ENCODE measurements around the gene CDX1.

CDX1 gene

DNA sequence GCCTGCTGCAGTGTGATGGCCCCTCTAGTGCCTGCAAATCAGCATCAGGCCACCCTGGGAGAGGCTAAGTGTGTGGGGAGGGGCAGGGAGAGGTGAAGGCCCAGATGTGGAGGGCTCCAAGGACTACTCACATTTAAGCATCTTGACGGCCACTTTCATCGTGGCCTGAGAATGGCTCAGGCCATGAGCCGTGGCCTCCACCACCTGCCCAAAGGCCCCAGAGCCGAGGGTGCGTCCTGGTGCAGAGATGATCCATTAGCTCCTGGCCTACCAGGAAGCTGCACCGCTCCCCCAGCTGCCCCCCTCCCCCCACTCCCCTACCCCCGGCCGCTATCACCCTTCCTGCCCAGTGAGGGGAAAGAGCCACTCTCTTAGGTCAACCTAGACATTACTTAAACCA lies 42.0 kb upstream of the CDX1 start:
- Histone ChIP-seq H2BK120ac (ENCODE audit: low read depth, low read length) (no peak overlapping the region), H3K4ac (ENCODE audit: low read length) (no peak overlapping the region), H3K4me3 (ENCODE audit: low read length in 2 of 2) (no peak overlapping the region), H2BK5ac (ENCODE audit: low read length) (no peak overlapping the region), H3K9me3 (replicated peaks in 1 of 2; ENCODE audit: control insufficient read depth in 2 of 2, insufficient read depth in 1 of 2, low read depth in 1 of 2, low read length in 2 of 2) (no peaks in the 10 kb centered on the region), H4K91ac (ENCODE audit: low read depth, low read length, poor library complexity) (no peak overlapping the region), H3K23ac (ENCODE audit: low read depth, low read length, poor library complexity) (peak overlapping the region; percentile 18), H4K8ac (ENCODE audit: low read depth, low read length) (no peak overlapping the region), H3K27me3 (ENCODE audit: control insufficient read depth in 3 of 3, insufficient read depth in 3 of 3, low read depth in 1 of 3, low read length in 3 of 3) (no peaks in the 10 kb centered on the region), H3K14ac (ENCODE audit: low read length) (no peak overlapping the region), H3K4me1 (ENCODE audit: control insufficient read depth in 2 of 2, insufficient read depth in 1 of 2, low read depth in 1 of 2, low read length in 2 of 2) (peaks cover 0 to 5% of the 10 kb centered on the region in 2 donors), H2BK15ac (ENCODE audit: low read length) (no peak overlapping the region), H3K9ac (ENCODE audit: low read depth, low read length, poor library complexity) (no peak overlapping the region), H3K18ac (ENCODE audit: low read length) (no peak overlapping the region), H3K36me3 (replicated peaks in 1 of 2; ENCODE audit: control insufficient read depth in 2 of 2, insufficient read depth in 2 of 2, low read length in 2 of 2) (peaks cover 0 to 3% of the 10 kb centered on the region in 2 donors), H2BK12ac (ENCODE audit: low read length) (no peak overlapping the region), H3K27ac (replicated peaks; ENCODE audit: low read length) (no peak overlapping the region), H2AFZ (ENCODE audit: low read length) (no peak overlapping the region), H2AK5ac (ENCODE audit: low read depth, low read length) (no peak overlapping the region), H3K4me2 (ENCODE audit: insufficient read depth, low read length, poor library complexity, severe bottlenecking) (no peak overlapping the region), H3K79me1 (ENCODE audit: low read depth, low read length) (no peaks in the 10 kb centered on the region)
- WGBS, 2 donors (ENCODE audit: extremely low coverage in 2 of 2, insufficient read length in 2 of 2, insufficient replicate concordance in 1 of 2), result no CpG with 5 or more reads among the region's 8 CpGs
- no peak for DNase-seq (ENCODE audit: low spot score)

DNA sequence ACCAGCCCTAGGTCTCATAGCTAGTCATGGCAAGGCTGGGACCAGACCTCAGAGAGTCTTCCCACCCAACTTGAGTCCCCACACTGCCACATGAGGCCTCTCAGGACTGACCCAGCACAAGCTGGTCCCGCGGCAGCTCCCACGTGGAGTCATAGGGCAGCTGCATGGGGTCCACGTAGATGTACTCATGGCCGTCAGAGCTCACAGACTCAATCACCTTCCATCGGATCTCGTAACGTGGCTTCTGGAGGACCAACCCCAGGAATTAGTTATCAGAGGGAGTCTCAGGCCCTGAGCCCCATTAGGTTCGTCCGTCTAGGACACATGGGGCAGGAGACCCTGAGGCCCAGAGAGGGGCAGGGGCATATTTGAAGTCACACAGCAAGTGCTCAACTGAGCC lies 41.2 kb upstream of the CDX1 start:
- Histone ChIP-seq H3K4me1 (ENCODE audit: control insufficient read depth in 2 of 2, insufficient read depth in 1 of 2, low read depth in 1 of 2, low read length in 2 of 2) (peaks cover 2 to 8% of the 10 kb centered on the region in 2 donors), H2BK15ac (ENCODE audit: low read length) (no peak overlapping the region), H3K18ac (ENCODE audit: low read length) (no peak overlapping the region), H2AFZ (ENCODE audit: low read length) (no peak overlapping the region), H3K27me3 (ENCODE audit: control insufficient read depth in 3 of 3, insufficient read depth in 3 of 3, low read depth in 1 of 3, low read length in 3 of 3) (no peaks in the 10 kb centered on the region), H3K4me3 (ENCODE audit: low read length in 2 of 2) (no peak overlapping the region), H2BK120ac (ENCODE audit: low read depth, low read length) (no peak overlapping the region), H2BK12ac (ENCODE audit: low read length) (no peak overlapping the region), H3K23ac (ENCODE audit: low read depth, low read length, poor library complexity) (no peak overlapping the region), H3K4me2 (ENCODE audit: insufficient read depth, low read length, poor library complexity, severe bottlenecking) (no peak overlapping the region), H3K79me1 (ENCODE audit: low read depth, low read length) (no peaks in the 10 kb centered on the region), H3K27ac (replicated peaks; ENCODE audit: low read length) (no peak overlapping the region), H2AK5ac (ENCODE audit: low read depth, low read length) (no peak overlapping the region), H2BK5ac (ENCODE audit: low read length) (no peak overlapping the region), H4K8ac (ENCODE audit: low read depth, low read length) (no peak overlapping the region), H3K9me3 (replicated peaks in 1 of 2; ENCODE audit: control insufficient read depth in 2 of 2, insufficient read depth in 1 of 2, low read depth in 1 of 2, low read length in 2 of 2) (no peaks in the 10 kb centered on the region), H3K14ac (ENCODE audit: low read length) (no peak overlapping the region), H3K36me3 (replicated peaks in 1 of 2; ENCODE audit: control insufficient read depth in 2 of 2, insufficient read depth in 2 of 2, low read length in 2 of 2) (peaks cover 0 to 3% of the 10 kb centered on the region in 2 donors), H3K4ac (ENCODE audit: low read length) (no peak overlapping the region), H3K9ac (ENCODE audit: low read depth, low read length, poor library complexity) (no peak overlapping the region), H4K91ac (ENCODE audit: low read depth, low read length, poor library complexity) (no peak overlapping the region)
- DNase-seq (ENCODE audit: low spot score), result no peak
- WGBS, 2 donors (ENCODE audit: extremely low coverage in 2 of 2, insufficient read length in 2 of 2, insufficient replicate concordance in 1 of 2), result no CpG with 5 or more reads among the region's 10 CpGs

DNA sequence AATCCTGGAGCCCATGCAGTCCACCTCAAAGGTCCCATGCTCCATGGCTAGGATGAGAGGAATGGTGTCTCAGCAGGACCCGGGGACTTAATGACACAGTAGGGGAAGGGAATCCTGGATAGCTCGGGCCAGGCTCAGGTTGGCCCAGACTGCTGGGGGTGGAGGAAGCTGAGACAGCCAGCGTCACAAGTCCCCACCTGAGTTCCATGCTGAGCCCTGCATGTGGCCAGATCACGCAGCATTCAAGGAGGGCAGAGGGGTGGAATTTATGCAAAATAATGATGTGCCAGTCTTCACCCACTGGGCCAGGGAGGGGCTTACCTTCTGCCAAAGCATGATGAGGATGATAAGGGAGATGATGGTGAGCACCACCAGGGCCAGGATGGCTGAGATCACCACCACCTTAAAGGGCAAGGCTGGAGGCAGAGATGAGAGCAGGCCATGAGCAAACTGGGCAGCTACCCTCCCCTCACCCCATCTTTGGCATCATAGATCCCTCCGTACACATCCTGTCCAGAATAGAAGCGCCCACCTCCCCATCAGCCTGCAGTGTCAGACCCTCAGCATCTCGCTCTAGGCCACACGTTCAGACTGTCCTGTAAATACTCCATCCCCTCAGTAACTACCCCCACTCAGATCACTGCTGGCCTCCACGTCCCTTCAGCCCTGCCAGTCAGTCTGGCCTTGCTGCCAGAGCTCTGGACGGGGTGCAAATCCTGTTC lies 40.2 kb upstream of the CDX1 start:
- Histone ChIP-seq H3K27ac (replicated peaks; ENCODE audit: low read length) (no peak overlapping the region), H3K14ac (ENCODE audit: low read length) (no peak overlapping the region), H3K9me3 (replicated peaks in 1 of 2; ENCODE audit: control insufficient read depth in 2 of 2, insufficient read depth in 1 of 2, low read depth in 1 of 2, low read length in 2 of 2) (no peaks in the 10 kb centered on the region), H3K79me1 (ENCODE audit: low read depth, low read length) (no peaks in the 10 kb centered on the region), H2BK12ac (ENCODE audit: low read length) (no peak overlapping the region), H2AFZ (ENCODE audit: low read length) (no peak overlapping the region), H3K4me3 (ENCODE audit: low read length in 2 of 2) (no peak overlapping the region), H3K4me1 (ENCODE audit: control insufficient read depth in 2 of 2, insufficient read depth in 1 of 2, low read depth in 1 of 2, low read length in 2 of 2) (peaks cover 2 to 8% of the 10 kb centered on the region in 2 donors), H3K9ac (ENCODE audit: low read depth, low read length, poor library complexity) (peak overlapping the region; percentile 64), H3K27me3 (ENCODE audit: control insufficient read depth in 3 of 3, insufficient read depth in 3 of 3, low read depth in 1 of 3, low read length in 3 of 3) (no peaks in the 10 kb centered on the region), H3K36me3 (replicated peaks in 1 of 2; ENCODE audit: control insufficient read depth in 2 of 2, insufficient read depth in 2 of 2, low read length in 2 of 2) (peaks cover 0 to 3% of the 10 kb centered on the region in 2 donors), H4K8ac (ENCODE audit: low read depth, low read length) (no peak overlapping the region), H3K4me2 (ENCODE audit: insufficient read depth, low read length, poor library complexity, severe bottlenecking) (no peak overlapping the region), H3K23ac (ENCODE audit: low read depth, low read length, poor library complexity) (no peak overlapping the region), H3K4ac (ENCODE audit: low read length) (no peak overlapping the region), H2AK5ac (ENCODE audit: low read depth, low read length) (peak overlapping the region; percentile 40), H3K18ac (ENCODE audit: low read length) (peak overlapping the region; percentile 6), H4K91ac (ENCODE audit: low read depth, low read length, poor library complexity) (no peak overlapping the region), H2BK120ac (ENCODE audit: low read depth, low read length) (no peak overlapping the region), H2BK5ac (ENCODE audit: low read length) (no peak overlapping the region), H2BK15ac (ENCODE audit: low read length) (no peak overlapping the region)
- WGBS, 2 donors (ENCODE audit: extremely low coverage in 2 of 2, insufficient read length in 2 of 2, insufficient replicate concordance in 1 of 2), result no CpG with 5 or more reads among the region's 10 CpGs
- DNase-seq (ENCODE audit: low spot score), result no peak

DNA sequence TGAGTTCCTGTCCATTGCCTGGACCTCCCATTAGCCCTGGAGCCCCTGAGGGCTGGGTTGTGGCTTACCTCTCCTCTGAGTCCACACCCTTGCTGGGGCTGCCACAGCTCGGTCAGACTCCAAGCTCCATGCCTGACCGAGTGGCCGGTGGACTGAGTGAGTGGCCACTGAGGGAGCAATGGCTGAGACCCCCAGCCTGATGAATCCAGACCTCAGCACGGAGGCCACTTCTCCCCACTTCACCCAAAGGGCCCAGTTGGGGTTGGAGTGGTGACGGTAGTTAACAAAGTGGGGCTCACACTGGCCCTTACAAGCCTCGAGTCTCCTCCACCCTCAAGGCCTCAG lies 39.7 kb upstream of the CDX1 start:
- H3K9ac ChIP-seq (ENCODE audit: low read depth, low read length, poor library complexity), result peak overlapping the region; percentile 24
- H3K4me2 ChIP-seq (ENCODE audit: insufficient read depth, low read length, poor library complexity, severe bottlenecking), result no peak overlapping the region
- no peak overlapping the region for H2AK5ac ChIP-seq (ENCODE audit: low read depth, low read length)
- no peak overlapping the region for H2AFZ ChIP-seq (ENCODE audit: low read length)
- H2BK5ac ChIP-seq (ENCODE audit: low read length), result no peak overlapping the region
- no CpG with 5 or more reads among the region's 6 CpGs for WGBS, 2 donors (ENCODE audit: extremely low coverage in 2 of 2, insufficient read length in 2 of 2, insufficient replicate concordance in 1 of 2)
- no peak overlapping the region for H4K8ac ChIP-seq (ENCODE audit: low read depth, low read length)
- no peak overlapping the region for H3K14ac ChIP-seq (ENCODE audit: low read length)
- no peak overlapping the region for H2BK120ac ChIP-seq (ENCODE audit: low read depth, low read length)
- H3K4me3 ChIP-seq (ENCODE audit: low read length in 2 of 2), result no peak overlapping the region
- peak overlapping the region; percentile 8 for H3K18ac ChIP-seq (ENCODE audit: low read length)
- no peaks in the 10 kb centered on the region for H3K9me3 ChIP-seq (replicated peaks in 1 of 2; ENCODE audit: control insufficient read depth in 2 of 2, insufficient read depth in 1 of 2, low read depth in 1 of 2, low read length in 2 of 2)
- no peak overlapping the region for H2BK15ac ChIP-seq (ENCODE audit: low read length)
- H3K27ac ChIP-seq (replicated peaks; ENCODE audit: low read length), result no peak overlapping the region
- no peak overlapping the region for H3K4ac ChIP-seq (ENCODE audit: low read length)
- DNase-seq (ENCODE audit: low spot score), result no peak
- no peak overlapping the region for H2BK12ac ChIP-seq (ENCODE audit: low read length)
- H3K36me3 ChIP-seq (replicated peaks in 1 of 2; ENCODE audit: control insufficient read depth in 2 of 2, insufficient read depth in 2 of 2, low read length in 2 of 2), result peaks cover 0 to 3% of the 10 kb centered on the region in 2 donors
- no peak overlapping the region for H4K91ac ChIP-seq (ENCODE audit: low read depth, low read length, poor library complexity)
- no peaks in the 10 kb centered on the region for H3K79me1 ChIP-seq (ENCODE audit: low read depth, low read length)
- peaks cover 2 to 8% of the 10 kb centered on the region in 2 donors for H3K4me1 ChIP-seq (ENCODE audit: control insufficient read depth in 2 of 2, insufficient read depth in 1 of 2, low read depth in 1 of 2, low read length in 2 of 2)
- H3K23ac ChIP-seq (ENCODE audit: low read depth, low read length, poor library complexity), result no peak overlapping the region
- H3K27me3 ChIP-seq (ENCODE audit: control insufficient read depth in 3 of 3, insufficient read depth in 3 of 3, low read depth in 1 of 3, low read length in 3 of 3), result no peaks in the 10 kb centered on the region
